Measurements from ENCODE around the gene FASN. TPM values are rescaled to one million over a fixed set of nuclear protein-coding genes. Genes with fewer than 3 reads are reported as not detected.

The FASN gene
- polyA plus RNA-seq, 1 donor, result 34.3 TPM

- no peak for DNase-seq
Observed at GRCh38 chr17:82028966-82029365, 69.1 kb downstream of the FASN start.

Other genes with a start within 250 kb of the FASN start
- 425 TPM for gene P4HB, start 237.7 kb downstream of the FASN start, polyA plus RNA-seq (ENCODE audit: insufficient read length)
- 149 TPM for gene ARHGDIA, start 226.9 kb downstream of the FASN start, polyA plus RNA-seq (ENCODE audit: insufficient read length)
- gene ALYREF, start 206.7 kb downstream of the FASN start, polyA plus RNA-seq (ENCODE audit: insufficient read length), result 70.2 TPM
- gene ANAPC11, start 206.5 kb downstream of the FASN start, polyA plus RNA-seq (ENCODE audit: insufficient read length), result 62.1 TPM
- 0.90 TPM for gene NPB, start 196.0 kb downstream of the FASN start, polyA plus RNA-seq (ENCODE audit: insufficient read length)
- 41.5 TPM for gene PCYT2, start 186.8 kb downstream of the FASN start, polyA plus RNA-seq (ENCODE audit: insufficient read length)
- gene SIRT7, start 180.1 kb downstream of the FASN start, polyA plus RNA-seq (ENCODE audit: insufficient read length), result 15.0 TPM
- 12.1 TPM for gene MAFG, start 170.5 kb downstream of the FASN start, polyA plus RNA-seq (ENCODE audit: insufficient read length)
- gene PYCR1, start 160.9 kb downstream of the FASN start, polyA plus RNA-seq (ENCODE audit: insufficient read length), result 19.9 TPM
- 0.18 TPM for gene MYADML2, start 151.0 kb downstream of the FASN start, polyA plus RNA-seq (ENCODE audit: insufficient read length)
- gene NOTUM, start 137.0 kb downstream of the FASN start, polyA plus RNA-seq (ENCODE audit: insufficient read length), result 2.2 TPM
- gene ASPSCR1, start 120.6 kb downstream of the FASN start, polyA plus RNA-seq (ENCODE audit: insufficient read length), result 25.3 TPM
- 34.4 TPM for gene CENPX, start 75.4 kb downstream of the FASN start, polyA plus RNA-seq (ENCODE audit: insufficient read length)
- gene LRRC45, start 74.9 kb downstream of the FASN start, polyA plus RNA-seq (ENCODE audit: insufficient read length), result 10.4 TPM
- gene RAC3, start 66.6 kb downstream of the FASN start, polyA plus RNA-seq (ENCODE audit: insufficient read length), result 10.1 TPM
- 69.8 TPM for gene DCXR, start 60.5 kb downstream of the FASN start, polyA plus RNA-seq (ENCODE audit: insufficient read length)
- gene RFNG, start 46.4 kb downstream of the FASN start, polyA plus RNA-seq (ENCODE audit: insufficient read length), result 37.3 TPM
- gene GPS1, start 46.3 kb downstream of the FASN start, polyA plus RNA-seq (ENCODE audit: insufficient read length), result 102 TPM
- 74.1 TPM for gene DUS1L, start 32.4 kb downstream of the FASN start, polyA plus RNA-seq (ENCODE audit: insufficient read length)
- gene CCDC57, start 114.6 kb upstream of the FASN start, polyA plus RNA-seq (ENCODE audit: insufficient read length), result 73.9 TPM
- gene SLC16A3, start 130.8 kb upstream of the FASN start, polyA plus RNA-seq (ENCODE audit: insufficient read length), result 5.6 TPM
- gene CSNK1D, start 175.5 kb upstream of the FASN start, polyA plus RNA-seq (ENCODE audit: insufficient read length), result 125 TPM
- gene CD7, start 219.4 kb upstream of the FASN start, polyA plus RNA-seq (ENCODE audit: insufficient read length), result 0.18 TPM
- gene SECTM1, start 235.5 kb upstream of the FASN start, polyA plus RNA-seq (ENCODE audit: insufficient read length), result 1.3 TPM